ENCODE measurements around the gene OPHN1.

DNA sequence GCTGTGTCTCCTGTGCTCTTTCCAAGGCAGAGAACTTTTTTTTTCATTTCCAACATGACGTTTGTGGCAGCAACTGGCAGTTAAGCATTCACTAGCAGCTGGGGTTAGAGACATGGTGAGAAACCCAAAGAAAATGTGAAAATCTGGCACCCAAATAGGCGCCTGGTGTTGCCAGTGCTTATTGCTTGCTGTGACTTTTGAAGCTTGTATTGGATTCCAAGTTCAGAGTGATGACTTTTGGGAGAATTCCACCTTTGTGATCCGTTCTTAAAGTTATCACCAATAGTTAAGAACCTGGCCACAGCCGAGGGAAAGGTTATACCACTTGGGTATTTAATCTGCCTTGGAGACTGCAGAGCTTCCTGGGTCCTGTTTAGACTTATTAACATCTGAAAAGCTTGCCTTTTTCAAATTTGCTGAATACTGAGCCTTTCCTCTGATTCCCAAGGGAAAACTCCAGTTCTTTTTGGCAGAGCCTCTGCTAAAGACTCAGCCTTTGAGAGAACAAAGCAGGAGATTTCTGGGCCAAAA lies 101.0 kb downstream of the OPHN1 start:
- TF ChIP-seq, protein P1, sequence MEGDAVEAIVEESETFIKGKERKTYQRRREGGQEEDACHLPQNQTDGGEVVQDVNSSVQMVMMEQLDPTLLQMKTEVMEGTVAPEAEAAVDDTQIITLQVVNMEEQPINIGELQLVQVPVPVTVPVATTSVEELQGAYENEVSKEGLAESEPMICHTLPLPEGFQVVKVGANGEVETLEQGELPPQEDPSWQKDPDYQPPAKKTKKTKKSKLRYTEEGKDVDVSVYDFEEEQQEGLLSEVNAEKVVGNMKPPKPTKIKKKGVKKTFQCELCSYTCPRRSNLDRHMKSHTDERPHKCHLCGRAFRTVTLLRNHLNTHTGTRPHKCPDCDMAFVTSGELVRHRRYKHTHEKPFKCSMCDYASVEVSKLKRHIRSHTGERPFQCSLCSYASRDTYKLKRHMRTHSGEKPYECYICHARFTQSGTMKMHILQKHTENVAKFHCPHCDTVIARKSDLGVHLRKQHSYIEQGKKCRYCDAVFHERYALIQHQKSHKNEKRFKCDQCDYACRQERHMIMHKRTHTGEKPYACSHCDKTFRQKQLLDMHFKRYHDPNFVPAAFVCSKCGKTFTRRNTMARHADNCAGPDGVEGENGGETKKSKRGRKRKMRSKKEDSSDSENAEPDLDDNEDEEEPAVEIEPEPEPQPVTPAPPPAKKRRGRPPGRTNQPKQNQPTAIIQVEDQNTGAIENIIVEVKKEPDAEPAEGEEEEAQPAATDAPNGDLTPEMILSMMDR (IDR thresholded peaks at IDR 0.05) = no peak
- TF ChIP-seq POLR2A (IDR thresholded peaks at IDR 0.05) = no peak

Data from gastroesophageal sphincter (tissue), 3 donors.